K562 (cell line): ENCODE measurements around the gene SH3BP5. TPM values are rescaled to one million over a fixed set of nuclear protein-coding genes. Genes with fewer than 3 reads are reported as not detected.

Source experiments
- ATF7 ChIP-seq: fragments of 450-650 bp; IDR thresholded peaks from 2 replicates; pipeline ENCODE4 v1.7.1; 2014; ENCODE audit warnings: mild to moderate bottlenecking, moderate library complexity
- BACH1 ChIP-seq: fragments of 200-800 bp; sonication (Bioruptor generic); IDR thresholded peaks from 2 replicates; pipeline ENCODE4 v1.6.1; 2016; ENCODE audit warnings: missing genetic modification characterization, missing compliant biosample characterization
- BCL6 ChIP-seq: fragments of 250-450 bp; sonication (Bioruptor Pico); IDR thresholded peaks from 2 replicates; pipeline ENCODE4 v1.4.0; 2020
- GATAD2A ChIP-seq: fragments of 450-650 bp; IDR thresholded peaks from 2 replicates; pipeline ENCODE4 v1.6.1; 2017
- KAT7 ChIP-seq: sonication (generic); formaldehyde crosslinking; IDR thresholded peaks from 2 replicates; pipeline ENCODE4 v1.8.0; 2022; ENCODE audit warnings: missing genetic modification reagents, mild to moderate bottlenecking, borderline replicate concordance
- MAZ ChIP-seq, 2 experiments: fragments of 450-650 bp in 1 of 2; sonication (generic) in 1 of 2; formaldehyde crosslinking; IDR thresholded peaks in 1 of 2; conservative IDR thresholded peaks in 1 of 2; 2 replicates each; pipeline versions ENCODE4 v1.4.0 to v1.5.0; 2020; ENCODE audit warnings: mild to moderate bottlenecking in 1 of 2, missing genetic modification reagents in 1 of 2
- NCOA1 ChIP-seq: fragments of 450-650 bp; IDR thresholded peaks from 2 replicates; pipeline ENCODE4 v1.6.1; 2016; ENCODE audit warnings: low read depth
- NELFE ChIP-seq: IDR thresholded peaks from 2 replicates; pipeline ENCODE4 v1.6.1; 2011; ENCODE audit warnings: mild to moderate bottlenecking; ENCODE audit not compliant: insufficient read depth, insufficient read length
- NFRKB ChIP-seq: fragments of 450-650 bp; IDR thresholded peaks from 2 replicates; pipeline ENCODE4 v1.6.1; 2016; ENCODE audit warnings: low read depth
- NR1H2 ChIP-seq: sonication (generic); formaldehyde crosslinking; IDR thresholded peaks from 2 replicates; pipeline ENCODE4 v1.4.0; 2020; ENCODE audit warnings: mild to moderate bottlenecking, missing genetic modification reagents
- NR2C1 ChIP-seq, 2 experiments: fragments of 450-650 bp; IDR thresholded peaks; 2 replicates each; pipeline ENCODE4 v1.6.1; 2017; ENCODE audit warnings: mild to moderate bottlenecking in 2 of 2, antibody characterized with exemption in 1 of 2, inconsistent platforms in 1 of 2, missing compliant biosample characterization in 1 of 2, missing genetic modification characterization in 1 of 2
- PHF20 ChIP-seq: fragments of 450-650 bp; IDR thresholded peaks from 2 replicates; pipeline ENCODE4 v1.6.1; 2018; ENCODE audit not compliant: partially characterized antibody
- PRPF4 ChIP-seq: fragments of 200-400 bp; formaldehyde crosslinking; IDR thresholded peaks from one replicate; pipeline ENCODE4 v1.6.1; 2017; ENCODE audit warnings: low read length, low read depth, mild to moderate bottlenecking; ENCODE audit not compliant: insufficient read depth, poor library complexity, severe bottlenecking
- PYGO2 ChIP-seq: fragments of 450-650 bp; IDR thresholded peaks from 2 replicates; pipeline ENCODE4 v1.6.1; 2016; ENCODE audit warnings: mild to moderate bottlenecking, missing genetic modification characterization, moderate library complexity, missing compliant biosample characterization
- SREBF2 ChIP-seq: sonication (generic); formaldehyde crosslinking; IDR thresholded peaks from 2 replicates; pipeline ENCODE4 v1.4.0; 2020; ENCODE audit warnings: mild to moderate bottlenecking, missing genetic modification reagents
- SRF ChIP-seq, 2 experiments: fragments of 250-450, 450-650 bp in 1 of 2; sonication (Bioruptor Pico) in 1 of 2; sonication (generic) in 1 of 2; formaldehyde crosslinking; IDR thresholded peaks; 2 replicates each; pipeline versions ENCODE4 v1.5.0 to v1.5.1; 2020 to 2022; ENCODE audit warnings: mild to moderate bottlenecking in 1 of 2, missing genetic modification reagents in 1 of 2
- TAF7 ChIP-seq: fragments of 450-650 bp; IDR thresholded peaks from 2 replicates; pipeline ENCODE4 v1.6.1; 2016; ENCODE audit warnings: missing genetic modification characterization, missing compliant biosample characterization
- TCF3 ChIP-seq: sonication (generic); formaldehyde crosslinking; IDR thresholded peaks from 2 replicates; pipeline ENCODE4 v1.4.0; 2020; ENCODE audit warnings: mild to moderate bottlenecking, missing genetic modification reagents
- XRCC4 ChIP-seq: IDR thresholded peaks from one replicate; pipeline ENCODE4 v1.6.1; 2011; ENCODE audit not compliant: insufficient read depth, insufficient read length; ENCODE audit errors: extremely low read depth
- ZFP30 ChIP-seq: fragments of 250-450 bp; sonication (Bioruptor Pico); IDR thresholded peaks from 2 replicates; pipeline ENCODE4 v1.8.0; 2022; ENCODE audit warnings: moderate library complexity, mild to moderate bottlenecking, inconsistent platforms, borderline replicate concordance
- ZNF184 ChIP-seq: sonication (generic); formaldehyde crosslinking; IDR thresholded peaks from 2 replicates; pipeline ENCODE4 v1.5.0; 2020; ENCODE audit warnings: missing genetic modification reagents
- ZNF354B ChIP-seq: fragments of 250-450 bp; sonication (Bioruptor Pico); IDR thresholded peaks from 2 replicates; pipeline ENCODE4 v1.4.0; 2020
- ZNF436 ChIP-seq: fragments of 250-450, 450-650 bp; sonication (Bioruptor Pico); formaldehyde crosslinking; IDR thresholded peaks from 2 replicates; pipeline ENCODE4 v1.7.0; 2020; ENCODE audit warnings: mild to moderate bottlenecking
- ZSCAN29 ChIP-seq: fragments of 450-650 bp; IDR thresholded peaks from 2 replicates; pipeline ENCODE4 v1.6.1; 2017
- polyA plus RNA-seq, 8 experiments: library from polyadenylated mRNA; depleted of rRNA in 4 of 8; stranded (reverse) in 5 of 8; unstranded in 3 of 8; fragments of >200 nt; fragmentation: Nextera tagmentation in 2 of 8; fragmentation: Illumina TruSeq in 1 of 8; extraction: Ambion mirVana in 2 of 8; extraction: Trizol in 1 of 8; gene quantifications; 2 replicates each; pipeline versions ENCODE4 v1.2.1 to v1.2.3, GENCODE V29; 2011 to 2014; ENCODE audit warnings: inconsistent platforms in 1 of 8, missing spikeins in 1 of 8
- total RNA-seq, 7 experiments: library from RNA; depleted of rRNA in 6 of 7; stranded (reverse); fragments of >200 nt in 6 of 7; fragmentation: Illumina TruSeq in 2 of 7; extraction: Trizol in 2 of 7; gene quantifications; 2 replicates each; pipeline versions ENCODE4 v1.2.1 to v1.2.3, GENCODE V29; 2011 to 2021; ENCODE audit warnings: low replicate concordance in 1 of 7
- TF ChIP-seq, protein P1 (sequence below): fragments of 450-650 bp; IDR thresholded peaks from 2 replicates; pipeline ENCODE4 v1.6.1; 2016; ENCODE audit warnings: borderline replicate concordance
- TF ChIP-seq, protein P2 (sequence below): fragments of 250-450 bp; sonication (Bioruptor Pico); IDR thresholded peaks from 2 replicates; pipeline ENCODE4 v1.5.1; 2021; ENCODE audit warnings: mild to moderate bottlenecking
- TF ChIP-seq, protein P3 (sequence below): sonication (generic); formaldehyde crosslinking; IDR thresholded peaks from 2 replicates; pipeline ENCODE4 v1.9.0; 2022; ENCODE audit warnings: mild to moderate bottlenecking, missing genetic modification reagents

Gene SH3BP5
- total and polyA plus RNA-seq, 9 of the 15 experiments (the other 6 are each of a cell fraction or from before 2014, with no cell fraction given), result 2.9 to 29.0 (median 14.9) TPM

DNA sequence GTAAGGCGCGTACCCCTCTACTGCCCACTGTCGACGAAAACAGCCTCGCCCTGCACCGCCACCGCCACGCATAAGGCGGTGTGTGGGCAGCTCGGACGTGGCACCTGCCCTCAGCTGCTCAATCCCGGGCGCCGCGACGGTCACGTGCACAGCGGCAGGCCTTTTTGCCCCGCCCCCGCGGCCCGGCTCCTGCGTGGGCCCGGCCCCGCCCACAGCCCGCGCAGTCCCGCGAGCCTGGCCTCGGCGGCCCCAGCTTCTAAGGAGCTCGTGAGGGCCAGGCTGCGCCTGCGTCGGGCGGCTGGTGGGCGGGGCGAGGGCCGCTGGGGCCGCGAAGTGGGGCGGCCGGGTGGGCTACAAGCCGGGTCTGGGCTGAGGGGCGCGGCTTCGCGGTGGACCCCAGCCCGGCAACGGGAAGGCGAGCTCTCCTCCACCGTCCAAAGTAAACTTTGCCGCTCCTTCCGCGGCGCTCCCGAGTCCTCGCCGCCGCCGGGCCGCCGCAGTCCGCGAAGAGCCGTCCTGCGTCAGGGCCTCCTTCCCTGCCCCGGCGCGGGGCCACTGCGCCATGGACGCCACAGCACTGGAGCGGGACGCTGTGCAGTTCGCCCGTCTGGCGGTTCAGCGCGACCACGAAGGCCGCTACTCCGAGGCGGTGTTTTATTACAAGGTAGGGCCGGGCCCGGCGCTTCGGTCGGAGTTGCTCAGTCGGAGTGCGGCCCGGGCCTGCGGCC lies 126.3 kb downstream of the SH3BP5 start, which contains the start of gene CAPN7 (continued):
- TF ChIP-seq, protein P1, sequence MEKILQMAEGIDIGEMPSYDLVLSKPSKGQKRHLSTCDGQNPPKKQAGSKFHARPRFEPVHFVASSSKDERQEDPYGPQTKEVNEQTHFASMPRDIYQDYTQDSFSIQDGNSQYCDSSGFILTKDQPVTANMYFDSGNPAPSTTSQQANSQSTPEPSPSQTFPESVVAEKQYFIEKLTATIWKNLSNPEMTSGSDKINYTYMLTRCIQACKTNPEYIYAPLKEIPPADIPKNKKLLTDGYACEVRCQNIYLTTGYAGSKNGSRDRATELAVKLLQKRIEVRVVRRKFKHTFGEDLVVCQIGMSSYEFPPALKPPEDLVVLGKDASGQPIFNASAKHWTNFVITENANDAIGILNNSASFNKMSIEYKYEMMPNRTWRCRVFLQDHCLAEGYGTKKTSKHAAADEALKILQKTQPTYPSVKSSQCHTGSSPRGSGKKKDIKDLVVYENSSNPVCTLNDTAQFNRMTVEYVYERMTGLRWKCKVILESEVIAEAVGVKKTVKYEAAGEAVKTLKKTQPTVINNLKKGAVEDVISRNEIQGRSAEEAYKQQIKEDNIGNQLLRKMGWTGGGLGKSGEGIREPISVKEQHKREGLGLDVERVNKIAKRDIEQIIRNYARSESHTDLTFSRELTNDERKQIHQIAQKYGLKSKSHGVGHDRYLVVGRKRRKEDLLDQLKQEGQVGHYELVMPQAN, result peak; percentile 41
- TF ChIP-seq KAT7 (CRISPR knock-in tag), result peak; percentile 90
- no peak for TF ChIP-seq ZNF184 (CRISPR knock-in tag)
- no peak for TF ChIP-seq PRPF4
- no peak for TF ChIP-seq XRCC4
- TF ChIP-seq BACH1 (tag), result no peak
- no peak for TF ChIP-seq NR2C1 (IDR thresholded peaks at IDR 0.05)
- TF ChIP-seq NR2C1 (tag; IDR thresholded peaks at IDR 0.05), result no peak
- TF ChIP-seq, protein P2, sequence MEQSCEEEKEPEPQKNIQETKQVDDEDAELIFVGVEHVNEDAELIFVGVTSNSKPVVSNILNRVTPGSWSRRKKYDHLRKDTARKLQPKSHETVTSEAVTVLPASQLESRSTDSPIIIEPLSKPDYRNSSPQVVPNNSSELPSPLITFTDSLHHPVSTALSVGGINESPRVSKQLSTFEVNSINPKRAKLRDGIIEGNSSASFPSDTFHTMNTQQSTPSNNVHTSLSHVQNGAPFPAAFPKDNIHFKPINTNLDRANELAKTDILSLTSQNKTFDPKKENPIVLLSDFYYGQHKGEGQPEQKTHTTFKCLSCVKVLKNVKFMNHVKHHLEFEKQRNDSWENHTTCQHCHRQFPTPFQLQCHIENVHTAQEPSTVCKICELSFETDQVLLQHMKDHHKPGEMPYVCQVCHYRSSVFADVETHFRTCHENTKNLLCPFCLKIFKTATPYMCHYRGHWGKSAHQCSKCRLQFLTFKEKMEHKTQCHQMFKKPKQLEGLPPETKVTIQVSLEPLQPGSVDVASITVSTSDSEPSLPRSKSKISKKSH, result no peak
- TF ChIP-seq, protein P3, sequence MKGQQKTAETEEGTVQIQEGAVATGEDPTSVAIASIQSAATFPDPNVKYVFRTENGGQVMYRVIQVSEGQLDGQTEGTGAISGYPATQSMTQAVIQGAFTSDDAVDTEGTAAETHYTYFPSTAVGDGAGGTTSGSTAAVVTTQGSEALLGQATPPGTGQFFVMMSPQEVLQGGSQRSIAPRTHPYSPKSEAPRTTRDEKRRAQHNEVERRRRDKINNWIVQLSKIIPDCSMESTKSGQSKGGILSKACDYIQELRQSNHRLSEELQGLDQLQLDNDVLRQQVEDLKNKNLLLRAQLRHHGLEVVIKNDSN (CRISPR knock-in tag), result peak; percentile 95
- no peak; the same call in 1 of the 2 replicates for TF ChIP-seq NR1H2 (CRISPR knock-in tag)
- no peak for TF ChIP-seq ZFP30 (CRISPR knock-in tag)
- no peak for TF ChIP-seq PYGO2 (tag)
- TF ChIP-seq MAZ (CRISPR knock-in tag; conservative IDR thresholded peaks at IDR 0.05 in 1 of 2, IDR thresholded peaks at IDR 0.05 in 1 of 2), result peak; percentile 68 to 86
- TF ChIP-seq TAF7 (tag), result 0 out of 2 replicates have a peak, but pooled peaks have one; percentile 37
- TF ChIP-seq ZSCAN29, result no peak; the same call in 1 of the 2 replicates
- peak; percentile 38; the same call in 1 of the 2 replicates for TF ChIP-seq ZNF354B
- TF ChIP-seq ZNF436, result no peak
- no peak; the same call in 1 of the 2 replicates for TF ChIP-seq TCF3 (CRISPR knock-in tag)
- TF ChIP-seq SREBF2 (CRISPR knock-in tag), result no peak
- TF ChIP-seq NELFE, result no peak
- TF ChIP-seq PHF20, result peak; percentile 72
- TF ChIP-seq GATAD2A, result peak; percentile 84
- TF ChIP-seq SRF (CRISPR knock-in tag; IDR thresholded peaks at IDR 0.05), result no peak
- TF ChIP-seq NFRKB, result peak; percentile 43; the same call in 1 of the 2 replicates
- TF ChIP-seq BCL6 (CRISPR knock-in tag), result no peak; the same call in 1 of the 2 replicates
- TF ChIP-seq ATF7, result peak; percentile 75
- TF ChIP-seq NCOA1, result no peak; the same call in 1 of the 2 replicates
